GM12878 (cell line): ENCODE measurements around the gene SRD5A1. TPM values are rescaled to one million over a fixed set of nuclear protein-coding genes. Genes with fewer than 3 reads are reported as not detected.

ENCODE experiments used
- ATAC-seq: fragments of 200-7000 bp; cut with Tn5 transposase; 3 replicates; pipeline ENCODE4 v1.9.1; 2020; ENCODE audit warnings: mild to moderate bottlenecking, moderate library complexity
- BruUV-seq: library from RNA; stranded (reverse); fragments of 400-500 nt; replicated peaks from 2 replicates; lab custom pipeline; 2021; lab: Mats Ljungman, UMichigan
- CTCF ChIA-PET: fragments of 300-600 bp; sonication (Branson Sonifier 250); formaldehyde crosslinking; extraction: SDS; loops from one replicate; lab custom pipeline; 2021; ENCODE audit warnings: inconsistent platforms; lab: Yijun Ruan, JAX
- POLR2A ChIA-PET: fragments of 350-600 bp; formaldehyde crosslinking; extraction: SDS; loops from one replicate; lab custom pipeline; 2021; ENCODE audit warnings: inconsistent platforms; lab: Charles Lee
- RAD21 ChIA-PET: fragments of 300-600 bp; sonication (Branson Sonifier 250); formaldehyde crosslinking; loops from one replicate; lab custom pipeline; 2023; ENCODE audit warnings: antibody characterized with exemption; ENCODE audit not compliant: unreplicated experiment; lab: Charles Lee
- SMC1A ChIA-PET: fragments of 300-600 bp; sonication (Branson Sonifier 250); formaldehyde crosslinking; loops from one replicate; lab custom pipeline; 2023; ENCODE audit not compliant: unreplicated experiment, uncharacterized antibody; lab: Charles Lee
- DNase-seq: peaks from one replicate; pipeline ENCODE4 v3.0.0-alpha.2; 2011; ENCODE audit warnings: low read depth, low spot score
- FAIRE-seq: peaks from 3 replicates; lab custom pipeline; 2011; peaks lifted over from hg19 to GRCh38; lab: Jason Lieb, UNC
- H2AFZ ChIP-seq: 2 replicates; pipeline ENCODE4 v1.6.0; 2011; ENCODE audit warnings: low read depth, low read length, control low read depth; ENCODE audit not compliant: control insufficient read depth
- H3K27ac ChIP-seq: 2 replicates; pipeline ENCODE4 v1.5.1; 2011; ENCODE audit warnings: control low read depth; ENCODE audit not compliant: control insufficient read depth, insufficient read depth
- H3K27me3 ChIP-seq, 2 experiments: replicated peaks in 1 of 2; 2 replicates each; pipeline versions ENCODE4 v1.6.0 to v1.6.1; 2011; ENCODE audit warnings: low read length in 1 of 2; ENCODE audit not compliant: control insufficient read depth in 2 of 2, insufficient read depth in 2 of 2
- H3K36me3 ChIP-seq, 2 experiments: 2 replicates each; pipeline ENCODE4 v1.5.1; 2011; ENCODE audit warnings: low read length in 1 of 2; ENCODE audit not compliant: control insufficient read depth in 2 of 2, insufficient read depth in 2 of 2
- H3K4me1 ChIP-seq: 2 replicates; pipeline ENCODE4 v1.6.1; 2011; ENCODE audit warnings: mild to moderate bottlenecking, low read length, moderate library complexity, mixed read lengths; ENCODE audit not compliant: control insufficient read depth, insufficient read depth
- H3K4me2 ChIP-seq: 2 replicates; pipeline ENCODE4 v1.6.0; 2011; ENCODE audit warnings: control low read depth; ENCODE audit not compliant: control insufficient read depth, insufficient read depth
- H3K4me3 ChIP-seq: fragments of 200-600 bp; sonication (generic); 2 replicates; pipeline ENCODE4 v1.5.1; 2016
- H3K79me2 ChIP-seq: 2 replicates; pipeline ENCODE4 v1.6.0; 2011; ENCODE audit warnings: low read length; ENCODE audit not compliant: control insufficient read depth, insufficient read depth
- H3K9ac ChIP-seq: 2 replicates; pipeline ENCODE4 v1.8.0; 2011; ENCODE audit warnings: low read length, control low read depth, mixed read lengths; ENCODE audit not compliant: control insufficient read depth, insufficient read depth
- H3K9me3 ChIP-seq: replicated peaks from 3 replicates; pipeline ENCODE4 v1.5.1; 2011; ENCODE audit warnings: mild to moderate bottlenecking, low read length; ENCODE audit not compliant: control insufficient read depth, insufficient read depth
- H4K20me1 ChIP-seq: 2 replicates; pipeline ENCODE4 v1.6.0; 2011; ENCODE audit not compliant: control insufficient read depth, insufficient read depth
- BMI1 ChIP-seq: fragments of 450-650 bp; IDR thresholded peaks from 2 replicates; pipeline ENCODE4 v1.6.1; 2016; ENCODE audit warnings: mild to moderate bottlenecking, moderate library complexity, borderline replicate concordance
- BRCA1 ChIP-seq: IDR thresholded peaks from 2 replicates; pipeline ENCODE4 v1.6.1; 2011; ENCODE audit warnings: low read depth, low read length, improper control_type of control experiment
- CHD2 ChIP-seq: IDR thresholded peaks from 2 replicates; pipeline ENCODE4 v1.6.1; 2011; ENCODE audit warnings: low read depth, low read length, improper control_type of control experiment, borderline replicate concordance
- CHD4 ChIP-seq: fragments of 200-600 bp; sonication (generic); IDR thresholded peaks from 2 replicates; pipeline ENCODE4 v1.6.1; 2016; ENCODE audit warnings: mild to moderate bottlenecking
- CTCF ChIP-seq, 3 experiments: IDR thresholded peaks in 2 of 3; conservative IDR thresholded peaks in 1 of 3; 2 replicates each; pipeline ENCODE4 v1.5.1; 2011; ENCODE audit warnings: low read depth in 3 of 3, low read length in 3 of 3, mild to moderate bottlenecking in 3 of 3, control low read depth in 2 of 3, moderate library complexity in 2 of 3, inconsistent platforms in 1 of 3, mixed read lengths in 1 of 3; ENCODE audit not compliant: control insufficient read depth in 2 of 3, insufficient read depth in 1 of 3; ENCODE audit errors: extremely low read depth in 1 of 3
- EP300 ChIP-seq, 2 experiments: fragments of 150-350 bp in 1 of 2; IDR thresholded peaks; 2 replicates each; pipeline ENCODE4 v1.6.1; 2011 to 2012; ENCODE audit warnings: low read depth in 2 of 2, low read length in 2 of 2, borderline replicate concordance in 1 of 2, improper control_type of control experiment in 1 of 2, inconsistent platforms in 1 of 2; ENCODE audit not compliant: control insufficient read depth in 1 of 2
- GABPA ChIP-seq: IDR thresholded peaks from 2 replicates; pipeline ENCODE4 v1.6.1; 2014; ENCODE audit warnings: antibody characterized with exemption, low read depth, mild to moderate bottlenecking, inconsistent platforms
- HDAC2 ChIP-seq: fragments of 200-600 bp; sonication (generic); IDR thresholded peaks from 2 replicates; pipeline ENCODE4 v1.6.1; 2017
- HDGF ChIP-seq: fragments of 450-650 bp; IDR thresholded peaks from 2 replicates; pipeline ENCODE4 v1.6.1; 2016; ENCODE audit warnings: antibody characterized with exemption
- NFXL1 ChIP-seq: fragments of 450-650 bp; IDR thresholded peaks from 2 replicates; pipeline ENCODE4 v1.6.1; 2017; ENCODE audit warnings: antibody characterized with exemption, mild to moderate bottlenecking, borderline replicate concordance
- NR2C2 ChIP-seq: IDR thresholded peaks from 2 replicates; pipeline ENCODE4 v1.6.1; 2011; ENCODE audit warnings: borderline replicate concordance, low read depth; ENCODE audit not compliant: control insufficient read depth, insufficient read length
- RFX5 ChIP-seq: IDR thresholded peaks from 2 replicates; pipeline ENCODE4 v1.6.1; 2011; ENCODE audit warnings: low read depth, low read length, improper control_type of control experiment
- RUNX3 ChIP-seq: IDR thresholded peaks from 2 replicates; pipeline ENCODE4 v1.6.1; 2012; ENCODE audit warnings: low read length, inconsistent platforms
- STAT1 ChIP-seq: fragments of 450-650 bp; conservative IDR thresholded peaks from 2 replicates; pipeline ENCODE4 v1.6.1; 2014; ENCODE audit warnings: antibody characterized with exemption, mild to moderate bottlenecking
- TCF12 ChIP-seq: IDR thresholded peaks from 2 replicates; pipeline ENCODE4 v1.6.1; 2011; ENCODE audit warnings: low read depth, mild to moderate bottlenecking, low read length
- ZBED1 ChIP-seq: IDR thresholded peaks from 2 replicates; pipeline ENCODE4 v1.6.1; 2016; ENCODE audit warnings: borderline replicate concordance
- ZBTB33 ChIP-seq: fragments of 450-650 bp; IDR thresholded peaks from 2 replicates; pipeline ENCODE4 v1.6.1; 2017; ENCODE audit warnings: mild to moderate bottlenecking
- ZNF622 ChIP-seq: fragments of 450-650 bp; IDR thresholded peaks from 2 replicates; pipeline ENCODE4 v1.6.1; 2017; ENCODE audit warnings: mild to moderate bottlenecking, inconsistent platforms
- ZSCAN29 ChIP-seq: fragments of 450-650 bp; IDR thresholded peaks from 2 replicates; pipeline ENCODE4 v1.6.1; 2017; ENCODE audit warnings: mild to moderate bottlenecking, moderate library complexity
- WGBS: methylation state at CpG from one replicate; pipeline ENCODE4 v1.1.6; 2016; ENCODE audit warnings: low lambda C conversion rate; ENCODE audit not compliant: insufficient replicate concordance, insufficient coverage; ENCODE audit errors: missing lambda C conversion rate; 5-methylcytosine and 5-hydroxymethylcytosine counted together
- in situ Hi-C: fragments of 300-500 bp; cut with MboI; formaldehyde crosslinking; loops from 9 replicates; pipeline ENCODE4 v1.14.3; 2018; ENCODE audit warnings: mixed read lengths
- intact Hi-C: fragments of 100-400 bp; cut with micrococcal nuclease; formaldehyde crosslinking; loops from one replicate; pipeline ENCODE4 v1.14.2; 2022; ENCODE audit not compliant: unreplicated experiment
- polyA plus RNA-seq, 11 experiments: library from polyadenylated mRNA; depleted of rRNA in 4 of 11; unstranded in 6 of 11; stranded (reverse) in 5 of 11; fragments of >200 nt; fragmentation: Nextera tagmentation in 4 of 11; fragmentation: Illumina TruSeq in 1 of 11; extraction: Ambion mirVana in 4 of 11; extraction: Trizol in 1 of 11; gene quantifications; 1 replicate in 1 of 11; 2 replicates in 10 of 11; pipeline versions ENCODE4 v1.2.1 to v1.2.3, GENCODE V29; 2011 to 2016; ENCODE audit warnings: inconsistent platforms in 2 of 11, missing spikeins in 2 of 11, low read depth in 1 of 11
- total RNA-seq, 4 experiments: library from RNA; depleted of rRNA in 3 of 4; stranded (reverse); fragments of >200 nt in 3 of 4; fragmentation: Illumina TruSeq in 1 of 4; extraction: Trizol in 1 of 4; gene quantifications; 2 replicates each; pipeline versions ENCODE4 v1.2.1 to v1.2.3, GENCODE V29; 2013 to 2021

Gene SRD5A1
- total and polyA plus RNA-seq, 10 of the 15 experiments (the other 5 are each of a cell fraction or from before 2014, with no cell fraction given), result 0.76 to 20.1 (median 12.3) TPM

GRCh38 chr5:6584727-6585126 is 48.5 kb upstream of the SRD5A1 start:
- no peak for FAIRE-seq
- ATAC-seq, result no peak
- H3K4me3 ChIP-seq, result no peak overlapping the region
- no peaks in the 10 kb centered on the region for H3K79me2 ChIP-seq
- no peak overlapping the region for H3K9ac ChIP-seq
- ChIA-PET RAD21 (no interaction called here), SMC1A (no interaction called here), POLR2A (interaction anchor here (0.5 kb wide), 1 partner anchor 304 kb away, joined by 3 read pairs; no protein-coding TSS in a partner anchor), CTCF (no interaction called here)
- peaks cover 1 to 4% of the 10 kb centered on the region in 2 experiments; a peak in 2 of 4 replicates for H3K27me3 ChIP-seq
- BruUV-seq, result no TSS peak
- no peaks in the 10 kb centered on the region for H3K36me3 ChIP-seq
- no peak overlapping the region for H3K27ac ChIP-seq
- in situ Hi-C loops (loop anchor here (25.0 kb wide), 1 partner anchor 1097 kb away; no protein-coding TSS in a partner anchor), intact Hi-C loops (loop anchor here (10.0 kb wide), 1 partner anchor 250 kb away; no protein-coding TSS in a partner anchor)
- DNase-seq, result no peak
- 54% methylated on average over 8 of the region's 8 CpGs for WGBS
- no peaks in the 10 kb centered on the region; the same call in 2 of the 3 replicates for H3K9me3 ChIP-seq
- no peak overlapping the region for H3K4me2 ChIP-seq
- TF ChIP-seq EP300 (IDR thresholded peaks at IDR 0.05; ENCODE audit: borderline replicate concordance in 1 of 2, control insufficient read depth in 1 of 2, low read depth in 2 of 2, low read length in 2 of 2), result no peak
- TF ChIP-seq ZSCAN29, result no peak
- TF ChIP-seq HDAC2, result no peak
- no peak for TF ChIP-seq ZNF622
- TF ChIP-seq ZBED1, result no peak
- TF ChIP-seq TCF12, result no peak
- TF ChIP-seq BRCA1, result no peak
- TF ChIP-seq NR2C2, result no peak
- TF ChIP-seq BMI1, result no peak
- TF ChIP-seq CHD2, result no peak
- TF ChIP-seq CTCF (IDR thresholded peaks at IDR 0.05 in 2 of 3, conservative IDR thresholded peaks at IDR 0.05 in 1 of 3; ENCODE audit: control insufficient read depth in 2 of 3, extremely low read depth in 1 of 3, insufficient read depth in 1 of 3, low read depth in 3 of 3, low read length in 3 of 3), result no peak
- no peak for TF ChIP-seq ZBTB33
- TF ChIP-seq CHD4, result no peak
- TF ChIP-seq NFXL1, result no peak
- no peak for TF ChIP-seq GABPA
- TF ChIP-seq HDGF, result no peak
- TF ChIP-seq RFX5, result no peak
- TF ChIP-seq RUNX3, result no peak
- TF ChIP-seq STAT1, result no peak
- no peaks in the 10 kb centered on the region for H3K4me1 ChIP-seq
- H4K20me1 ChIP-seq, result no peaks in the 10 kb centered on the region
- no peak overlapping the region for H2AFZ ChIP-seq
